ENCODE data around the gene SRGAP3. TPM values are rescaled to one million over a fixed set of nuclear protein-coding genes. Genes with fewer than 3 reads are reported as not detected.
A peak's percentile ranks its signal among the peaks of the same experiment; 100 is the strongest.

SRGAP3 gene
- total and polyA plus RNA-seq, 10 of the 15 experiments (the other 5 are each of a cell fraction or from before 2014, with no cell fraction given) = 0.32 to 1.7 (median 0.99) TPM

- TF ChIP-seq BHLHE40 (IDR thresholded peaks at IDR 0.05; ENCODE audit: borderline replicate concordance in 1 of 2, low read depth in 2 of 2, low read length in 1 of 2) (0 out of 4 replicates have a peak, but pooled peaks of 1 of the 2 experiments have one; percentile 5), JUNB (IDR thresholded peaks at IDR 0.05) (peak; percentile 55), RAD21 (IDR thresholded peaks at IDR 0.05; ENCODE audit: insufficient read depth, low read depth, low read length) (0 out of 2 replicates have a peak, but pooled peaks have one; percentile 19), EED (IDR thresholded peaks at IDR 0.05; ENCODE audit: low read depth) (no peak), BCLAF1 (IDR thresholded peaks at IDR 0.05) (no peak), PML (IDR thresholded peaks at IDR 0.05; ENCODE audit: low read length) (no peak), CREB1 (IDR thresholded peaks at IDR 0.05; ENCODE audit: low read depth) (0 out of 2 replicates have a peak, but pooled peaks have one; percentile 12)
- Histone ChIP-seq H3K9ac (ENCODE audit: control insufficient read depth, insufficient read depth, low read length) (no peak overlapping the region), H3K4me2 (ENCODE audit: control insufficient read depth, insufficient read depth) (peak overlapping the region; percentile 11; the same call in 1 of the 2 replicates), H3K27ac (ENCODE audit: control insufficient read depth, insufficient read depth) (0 out of 2 replicates have a peak overlapping the region, but pooled peaks have one; percentile 2), H2AFZ (ENCODE audit: control insufficient read depth, low read depth, low read length) (no peak overlapping the region), H3K27me3 (replicated peaks in 1 of 2; ENCODE audit: control insufficient read depth in 2 of 2, insufficient read depth in 2 of 2, low read length in 1 of 2) (no peaks in the 10 kb centered on the region), H3K79me2 (ENCODE audit: control insufficient read depth, insufficient read depth, low read length) (no peaks in the 10 kb centered on the region), H3K9me3 (replicated peaks; ENCODE audit: control insufficient read depth, insufficient read depth, low read length) (no peaks in the 10 kb centered on the region; the same call in 2 of the 3 replicates), H3K36me3 (ENCODE audit: control insufficient read depth in 2 of 2, insufficient read depth in 2 of 2, low read length in 1 of 2) (no peaks in the 10 kb centered on the region), H3K4me1 (ENCODE audit: control insufficient read depth, insufficient read depth, low read length) (peaks cover 9% of the 10 kb centered on the region), H4K20me1 (ENCODE audit: control insufficient read depth, insufficient read depth) (no peaks in the 10 kb centered on the region), H3K4me3 (no peak overlapping the region)
- intact Hi-C loops (cut with micrococcal nuclease; ENCODE audit: unreplicated experiment) (no loop called here), in situ Hi-C loops (cut with MboI) (no loop called here)
- peak; percentile 63 for ATAC-seq
- no TSS peak for BruUV-seq (replicated peaks)
- 27% methylated on average over 9 of the region's 9 CpGs for WGBS (ENCODE audit: insufficient coverage, insufficient replicate concordance, low lambda C conversion rate, missing lambda C conversion rate)
- POLR2A ChIA-PET = no interaction called here
- peak; percentile 4 for DNase-seq (ENCODE audit: low read depth, low spot score)
- RAD21 ChIA-PET (ENCODE audit: unreplicated experiment) = no interaction called here
- SMC1A ChIA-PET (ENCODE audit: uncharacterized antibody, unreplicated experiment) = no interaction called here
- CTCF ChIA-PET = no interaction called here
- peak; percentile 47 for FAIRE-seq
These were observed 43.9 kb downstream of the SRGAP3 start for GRCh38 chr3:9205345-9206143.
